Measurements from ENCODE around the gene ELOVL6. TPM values are rescaled to one million over a fixed set of nuclear protein-coding genes. Genes with fewer than 3 reads are reported as not detected.

Gene ELOVL6
- total RNA-seq, 1 experiment from 2014 or later, result 23.5 TPM

- intact Hi-C loops (cut with micrococcal nuclease), result loop anchor here (1.0 to 10.0 kb wide), 3 partner anchors 112 to 310 kb away; no protein-coding TSS in a partner anchor
- POLR2A ChIA-PET, result interaction anchor here (0.6 to 4.6 kb wide), 27 partner anchors 12 to 637 kb away, joined by 3 to 39 read pairs (median 4); partner anchors contain the start of gene MCUB
- H3K4me3 Mint-ChIP-seq (ENCODE audit: unreplicated experiment), result peak overlapping the region; percentile 86
Observed at GRCh38 chr4:110196871-110197528, 1.4 kb downstream of the ELOVL6 start.

GRCh38 chr4:110196206-110196870, 2.1 kb downstream of the ELOVL6 start:
- no peak for TF ChIP-seq CTCF (IDR thresholded peaks at IDR 0.05; ENCODE audit: unreplicated experiment)
- H3K27me3 Mint-ChIP-seq (ENCODE audit: insufficient read depth, unreplicated experiment), result no peaks in the 10 kb centered on the region
- H3K4me1 Mint-ChIP-seq (ENCODE audit: insufficient read depth, unreplicated experiment), result peaks cover 18% of the 10 kb centered on the region
- DNase-seq (ENCODE audit: unreplicated experiment), result peak; percentile 53
- ChIA-PET POLR2A (interaction anchor here (0.5 to 4.6 kb wide), 28 partner anchors 11 to 1972 kb away, joined by 3 to 39 read pairs (median 4); partner anchors contain the start of gene MCUB), CTCF (interaction anchor here (0.6 to 3.5 kb wide), 7 partner anchors 28 to 765 kb away, joined by 3 to 28 read pairs (median 4); no protein-coding TSS in a partner anchor)
- peak overlapping the region; percentile 86 for H3K4me3 Mint-ChIP-seq (ENCODE audit: unreplicated experiment)
- no peaks in the 10 kb centered on the region for H3K9me3 Mint-ChIP-seq (ENCODE audit: unreplicated experiment)
- BruUV-seq (replicated peaks), result no TSS peak
- H3K27ac Mint-ChIP-seq (ENCODE audit: low read depth, unreplicated experiment), result peak overlapping the region; percentile 77
- intact Hi-C loops (cut with micrococcal nuclease), result loop anchor here (5.0 to 10.0 kb wide), 2 partner anchors 112 to 311 kb away; no protein-coding TSS in a partner anchor
- peaks cover 4% of the 10 kb centered on the region for H3K36me3 Mint-ChIP-seq (ENCODE audit: insufficient read depth, unreplicated experiment)

More at GRCh38 chr4:110196871-110197528, 1.4 kb downstream of the ELOVL6 start:
- peak overlapping the region; percentile 18 for H3K27ac Mint-ChIP-seq (ENCODE audit: low read depth, unreplicated experiment)
- H3K27me3 Mint-ChIP-seq (ENCODE audit: insufficient read depth, unreplicated experiment), result no peaks in the 10 kb centered on the region
- H3K9me3 Mint-ChIP-seq (ENCODE audit: unreplicated experiment), result no peaks in the 10 kb centered on the region
- peaks cover 18% of the 10 kb centered on the region for H3K4me1 Mint-ChIP-seq (ENCODE audit: insufficient read depth, unreplicated experiment)
- BruUV-seq (replicated peaks), result no TSS peak
- no peak for TF ChIP-seq CTCF (IDR thresholded peaks at IDR 0.05; ENCODE audit: unreplicated experiment)
- CTCF ChIA-PET, result interaction anchor here (0.6 to 3.5 kb wide), 8 partner anchors 29 to 766 kb away, joined by 3 to 28 read pairs (median 4); no protein-coding TSS in a partner anchor
- DNase-seq (ENCODE audit: unreplicated experiment), result peak; percentile 48
- peaks cover 4% of the 10 kb centered on the region for H3K36me3 Mint-ChIP-seq (ENCODE audit: insufficient read depth, unreplicated experiment)

DNA sequence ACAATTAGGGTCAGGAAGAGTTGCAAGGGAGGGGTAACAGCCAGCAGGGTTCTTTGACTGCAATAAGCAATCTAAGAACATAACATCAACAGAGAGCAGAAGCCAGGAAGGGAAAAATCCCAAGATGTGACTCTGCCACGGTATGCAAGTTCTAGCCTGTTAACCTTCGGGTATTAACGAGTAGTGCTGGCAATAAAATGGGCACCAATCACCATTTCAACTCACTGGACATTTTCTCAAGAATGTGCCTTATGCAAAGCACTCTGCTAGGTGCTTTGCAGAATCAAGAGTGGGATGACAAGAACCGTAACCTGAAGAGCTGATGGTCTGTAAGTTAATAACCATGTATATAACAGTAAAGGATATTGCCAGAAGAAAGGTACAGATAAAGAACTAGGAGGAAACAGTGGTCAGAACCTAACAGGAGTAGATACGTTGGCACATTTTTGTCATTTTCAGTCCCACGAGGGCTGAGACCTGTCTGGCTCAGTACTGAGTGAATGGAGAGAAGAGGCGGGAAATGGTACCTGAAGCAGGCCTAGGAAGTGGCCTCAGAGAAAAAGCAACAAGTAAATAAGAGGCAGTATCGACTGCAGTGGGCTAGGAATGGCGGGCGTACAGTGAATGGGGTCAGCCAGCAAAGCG, 2.7 kb downstream of the ELOVL6 start:
- ChIA-PET CTCF (interaction anchor here (0.8 to 1.2 kb wide), 3 partner anchors 30 to 146 kb away, joined by 3 to 5 read pairs (median 3); no protein-coding TSS in a partner anchor), POLR2A (interaction anchor here (0.5 to 4.6 kb wide), 9 partner anchors 11 to 1973 kb away, joined by 3 to 39 read pairs (median 5); partner anchors contain the start of gene RPL34)
- BruUV-seq (replicated peaks), result TSS peak; percentile 11
- H3K9me3 Mint-ChIP-seq (ENCODE audit: unreplicated experiment), result no peaks in the 10 kb centered on the region
- peak; percentile 58 for DNase-seq (ENCODE audit: unreplicated experiment)
- peaks cover 18% of the 10 kb centered on the region for H3K4me1 Mint-ChIP-seq (ENCODE audit: insufficient read depth, unreplicated experiment)
- H3K4me3 Mint-ChIP-seq (ENCODE audit: unreplicated experiment), result peak overlapping the region; percentile 86
- H3K36me3 Mint-ChIP-seq (ENCODE audit: insufficient read depth, unreplicated experiment), result peaks cover 4% of the 10 kb centered on the region
- TF ChIP-seq CTCF (IDR thresholded peaks at IDR 0.05; ENCODE audit: unreplicated experiment), result no peak
- H3K27ac Mint-ChIP-seq (ENCODE audit: low read depth, unreplicated experiment), result peak overlapping the region; percentile 77
- intact Hi-C loops (cut with micrococcal nuclease), result loop anchor here (2.0 to 10.0 kb wide), 3 partner anchors 31 to 312 kb away; no protein-coding TSS in a partner anchor
- no peaks in the 10 kb centered on the region for H3K27me3 Mint-ChIP-seq (ENCODE audit: insufficient read depth, unreplicated experiment)

Measured in MCF 10A (cell line).